ENCODE measurements around the gene RGS3. TPM values are rescaled to one million over a fixed set of nuclear protein-coding genes. Genes with fewer than 3 reads are reported as not detected.

Gene RGS3
- total and polyA plus RNA-seq, 10 of the 15 experiments (the other 5 are each of a cell fraction or from before 2014, with no cell fraction given), result 2.9 to 138 (median 28.8) TPM

- no peaks in the 10 kb centered on the region for H3K27me3 ChIP-seq (replicated peaks in 1 of 2; ENCODE audit: control insufficient read depth in 2 of 2, insufficient read depth in 2 of 2, low read length in 1 of 2)
- ChIA-PET CTCF (no interaction called here), POLR2A (no interaction called here), RAD21 (ENCODE audit: unreplicated experiment) (no interaction called here), SMC1A (ENCODE audit: uncharacterized antibody, unreplicated experiment) (interaction anchor here (1.0 to 1.1 kb wide), 2 partner anchors 35 to 165 kb away, joined by 3 read pairs; no protein-coding TSS in a partner anchor)
- ATAC-seq, result no peak
- H3K4me2 ChIP-seq (ENCODE audit: control insufficient read depth, insufficient read depth), result no peak overlapping the region
- 68% methylated on average over 6 of the region's 6 CpGs for WGBS (ENCODE audit: insufficient coverage, insufficient replicate concordance, low lambda C conversion rate, missing lambda C conversion rate)
- no peaks in the 10 kb centered on the region for H4K20me1 ChIP-seq (ENCODE audit: control insufficient read depth, insufficient read depth)
- H3K9me3 ChIP-seq (replicated peaks; ENCODE audit: control insufficient read depth, insufficient read depth, low read length), result no peaks in the 10 kb centered on the region
- no peak for TF ChIP-seq ZZZ3 (IDR thresholded peaks at IDR 0.05; ENCODE audit: control insufficient read depth, insufficient read length, low read depth)
- TF ChIP-seq IRF3 (IDR thresholded peaks at IDR 0.05), result no peak
- no peak for TF ChIP-seq SP1 (IDR thresholded peaks at IDR 0.05; ENCODE audit: low read depth, low read length)
- TF ChIP-seq GATAD2B (conservative IDR thresholded peaks at IDR 0.05; ENCODE audit: low read depth), result no peak
- in situ Hi-C loops (cut with MboI) (no loop called here), intact Hi-C loops (cut with micrococcal nuclease; ENCODE audit: unreplicated experiment) (no loop called here)
- H3K27ac ChIP-seq (ENCODE audit: control insufficient read depth, insufficient read depth), result no peak overlapping the region
- BruUV-seq (replicated peaks), result no TSS peak
- no peak overlapping the region for H3K9ac ChIP-seq (ENCODE audit: control insufficient read depth, insufficient read depth, low read length)
- no peak overlapping the region for H3K4me3 ChIP-seq
- DNase-seq (ENCODE audit: low read depth, low spot score), result no peak
- no peaks in the 10 kb centered on the region for H3K79me2 ChIP-seq (ENCODE audit: control insufficient read depth, insufficient read depth, low read length)
- no peaks in the 10 kb centered on the region for H3K36me3 ChIP-seq (ENCODE audit: control insufficient read depth in 2 of 2, insufficient read depth in 2 of 2, low read length in 1 of 2)
- no peaks in the 10 kb centered on the region; the same call in 1 of the 2 replicates for H3K4me1 ChIP-seq (ENCODE audit: control insufficient read depth, insufficient read depth, low read length)
- no peak for FAIRE-seq
- no peak overlapping the region for H2AFZ ChIP-seq (ENCODE audit: control insufficient read depth, low read depth, low read length)
These were observed 22.8 kb downstream of the RGS3 start for GRCh38 chr9:113486327-113486726.

- BruUV-seq (replicated peaks), result no TSS peak
- intact Hi-C loops (cut with micrococcal nuclease; ENCODE audit: unreplicated experiment) (no loop called here), in situ Hi-C loops (cut with MboI) (no loop called here)
- Histone ChIP-seq H3K4me1 (ENCODE audit: control insufficient read depth, insufficient read depth, low read length) (no peaks in the 10 kb centered on the region; the same call in 1 of the 2 replicates), H3K4me2 (ENCODE audit: control insufficient read depth, insufficient read depth) (no peak overlapping the region), H3K36me3 (ENCODE audit: control insufficient read depth in 2 of 2, insufficient read depth in 2 of 2, low read length in 1 of 2) (no peaks in the 10 kb centered on the region), H3K27ac (ENCODE audit: control insufficient read depth, insufficient read depth) (no peak overlapping the region), H2AFZ (ENCODE audit: control insufficient read depth, low read depth, low read length) (no peak overlapping the region), H3K9me3 (replicated peaks; ENCODE audit: control insufficient read depth, insufficient read depth, low read length) (no peaks in the 10 kb centered on the region), H4K20me1 (ENCODE audit: control insufficient read depth, insufficient read depth) (no peaks in the 10 kb centered on the region), H3K9ac (ENCODE audit: control insufficient read depth, insufficient read depth, low read length) (no peak overlapping the region), H3K79me2 (ENCODE audit: control insufficient read depth, insufficient read depth, low read length) (no peaks in the 10 kb centered on the region), H3K27me3 (replicated peaks in 1 of 2; ENCODE audit: control insufficient read depth in 2 of 2, insufficient read depth in 2 of 2, low read length in 1 of 2) (no peaks in the 10 kb centered on the region), H3K4me3 (no peak overlapping the region)
- no peak for FAIRE-seq
- ATAC-seq, result no peak
- ChIA-PET SMC1A (ENCODE audit: uncharacterized antibody, unreplicated experiment) (interaction anchor here (1.2 kb wide), 1 partner anchor 58 kb away, joined by 3 read pairs; no protein-coding TSS in a partner anchor), RAD21 (ENCODE audit: unreplicated experiment) (interaction anchor here (1.1 kb wide), 1 partner anchor 28 kb away, joined by 3 read pairs; no protein-coding TSS in a partner anchor), CTCF (interaction anchor here (2.3 kb wide), 1 partner anchor 167 kb away, joined by 7 read pairs; no protein-coding TSS in a partner anchor), POLR2A (no interaction called here)
- DNase-seq (ENCODE audit: low read depth, low spot score), result no peak
- 56% methylated on average over 4 of the region's 4 CpGs for WGBS (ENCODE audit: insufficient coverage, insufficient replicate concordance, low lambda C conversion rate, missing lambda C conversion rate)
- TF ChIP-seq GABPA (IDR thresholded peaks at IDR 0.05; ENCODE audit: low read depth) (no peak), CEBPZ (IDR thresholded peaks at IDR 0.05; ENCODE audit: low read depth, low read length) (no peak), ZNF592 (IDR thresholded peaks at IDR 0.05) (no peak), RUNX3 (IDR thresholded peaks at IDR 0.05; ENCODE audit: low read length) (no peak), ZNF384 (IDR thresholded peaks at IDR 0.05; ENCODE audit: borderline replicate concordance, low read depth, low read length) (no peak)
These were observed 24.5 kb downstream of the RGS3 start for GRCh38 chr9:113488071-113488470.

All from GM12878 (cell line).